Measurements from ENCODE around the gene MED12. TPM values are rescaled to one million over a fixed set of nuclear protein-coding genes. Genes with fewer than 3 reads are reported as not detected.
A peak's percentile ranks its signal among the peaks of the same experiment; 100 is the strongest.

Gene MED12
- total RNA-seq: 21.8 TPM

GRCh38 chrX:71118032-71118984 is at the start of gene MED12:
MED12 (plus strand) TSS chrX:71118596; CDS start chrX:71118755, 159 bp downstream.
- Histone ChIP-seq H3K27me3 (ENCODE audit: insufficient read depth, low read length) (no peaks in the 10 kb centered on the region), H3K4me1 (ENCODE audit: insufficient read depth, low read length) (peaks cover 24% of the 10 kb centered on the region), H3K9me3 (ENCODE audit: low read depth, low read length) (no peaks in the 10 kb centered on the region), H3K4me3 (ENCODE audit: low read length) (peak within 1 kb of the TSS; percentile 66)

GRCh38 chrX:71070531-71070930 is 47.9 kb upstream of the MED12 start:
- Histone ChIP-seq H3K4me1 (ENCODE audit: insufficient read depth, low read length) (peaks cover 21% of the 10 kb centered on the region), H3K27me3 (ENCODE audit: insufficient read depth, low read length) (no peaks in the 10 kb centered on the region), H3K9me3 (ENCODE audit: low read depth, low read length) (no peaks in the 10 kb centered on the region), H3K4me3 (ENCODE audit: low read length) (no peak overlapping the region)

- H3K27me3 ChIP-seq (ENCODE audit: insufficient read depth, low read length): no peaks in the 10 kb centered on the region
These were observed 36.9 kb upstream of the MED12 start for GRCh38 chrX:71081330-71082123.

GRCh38 chrX:71082124-71082647 is 36.2 kb upstream of the MED12 start:
- H3K9me3 ChIP-seq (ENCODE audit: low read depth, low read length): no peaks in the 10 kb centered on the region
- no peaks in the 10 kb centered on the region for H3K4me1 ChIP-seq (ENCODE audit: insufficient read depth, low read length)
- no peaks in the 10 kb centered on the region for H3K27me3 ChIP-seq (ENCODE audit: insufficient read depth, low read length)
- H3K4me3 ChIP-seq (ENCODE audit: low read length): no peak overlapping the region

More at GRCh38 chrX:71081330-71082123, 36.9 kb upstream of the MED12 start:
- no peak overlapping the region for H3K4me3 ChIP-seq (ENCODE audit: low read length)
- no peaks in the 10 kb centered on the region for H3K9me3 ChIP-seq (ENCODE audit: low read depth, low read length)
- H3K4me1 ChIP-seq (ENCODE audit: insufficient read depth, low read length): no peaks in the 10 kb centered on the region

GRCh38 chrX:71082822-71083221 is 35.6 kb upstream of the MED12 start:
- no peaks in the 10 kb centered on the region for H3K9me3 ChIP-seq (ENCODE audit: low read depth, low read length)
- H3K27me3 ChIP-seq (ENCODE audit: insufficient read depth, low read length): no peaks in the 10 kb centered on the region
- H3K4me3 ChIP-seq (ENCODE audit: low read length): no peak overlapping the region
- no peaks in the 10 kb centered on the region for H3K4me1 ChIP-seq (ENCODE audit: insufficient read depth, low read length)

GRCh38 chrX:71085900-71086299 is 32.5 kb upstream of the MED12 start:
- H3K9me3 ChIP-seq (ENCODE audit: low read depth, low read length): no peaks in the 10 kb centered on the region
- no peaks in the 10 kb centered on the region for H3K27me3 ChIP-seq (ENCODE audit: insufficient read depth, low read length)
- no peaks in the 10 kb centered on the region for H3K4me1 ChIP-seq (ENCODE audit: insufficient read depth, low read length)
- H3K4me3 ChIP-seq (ENCODE audit: low read length): no peak overlapping the region

- Histone ChIP-seq H3K4me1 (ENCODE audit: insufficient read depth, low read length) (peaks cover 4% of the 10 kb centered on the region), H3K27me3 (ENCODE audit: insufficient read depth, low read length) (no peaks in the 10 kb centered on the region), H3K4me3 (ENCODE audit: low read length) (no peak overlapping the region), H3K9me3 (ENCODE audit: low read depth, low read length) (no peaks in the 10 kb centered on the region)
These were observed 27.1 kb upstream of the MED12 start for GRCh38 chrX:71091263-71091662.

- peaks cover 32% of the 10 kb centered on the region for H3K4me1 ChIP-seq (ENCODE audit: insufficient read depth, low read length)
- no peaks in the 10 kb centered on the region for H3K9me3 ChIP-seq (ENCODE audit: low read depth, low read length)
- H3K27me3 ChIP-seq (ENCODE audit: insufficient read depth, low read length): no peaks in the 10 kb centered on the region
- H3K4me3 ChIP-seq (ENCODE audit: low read length): peak overlapping the region; percentile 41
These were observed 23.4 kb upstream of the MED12 start for GRCh38 chrX:71095033-71095432.

- H3K27me3 ChIP-seq (ENCODE audit: insufficient read depth, low read length): no peaks in the 10 kb centered on the region
- H3K9me3 ChIP-seq (ENCODE audit: low read depth, low read length): no peaks in the 10 kb centered on the region
- H3K4me1 ChIP-seq (ENCODE audit: insufficient read depth, low read length): peaks cover 32% of the 10 kb centered on the region
- peak within 1 kb of the TSS; percentile 63 for H3K4me3 ChIP-seq (ENCODE audit: low read length)
These were observed 22.8 kb upstream of the MED12 start, which contains the start of gene FOXO4 for GRCh38 chrX:71095555-71095980. FOXO4 (plus strand) TSS chrX:71095851; CDS start chrX:71096529, 678 bp downstream.

- Histone ChIP-seq H3K9me3 (ENCODE audit: low read depth, low read length) (no peaks in the 10 kb centered on the region), H3K4me3 (ENCODE audit: low read length) (peak overlapping the region; percentile 63), H3K4me1 (ENCODE audit: insufficient read depth, low read length) (peaks cover 32% of the 10 kb centered on the region), H3K27me3 (ENCODE audit: insufficient read depth, low read length) (no peaks in the 10 kb centered on the region)
These were observed 22.2 kb upstream of the MED12 start for GRCh38 chrX:71095981-71096759.

GRCh38 chrX:71096760-71097032 is 21.7 kb upstream of the MED12 start:
- Histone ChIP-seq H3K9me3 (ENCODE audit: low read depth, low read length) (no peaks in the 10 kb centered on the region), H3K27me3 (ENCODE audit: insufficient read depth, low read length) (no peaks in the 10 kb centered on the region), H3K4me1 (ENCODE audit: insufficient read depth, low read length) (peaks cover 32% of the 10 kb centered on the region), H3K4me3 (ENCODE audit: low read length) (peak overlapping the region; percentile 63)

- H3K4me1 ChIP-seq (ENCODE audit: insufficient read depth, low read length): peaks cover 39% of the 10 kb centered on the region
- no peaks in the 10 kb centered on the region for H3K27me3 ChIP-seq (ENCODE audit: insufficient read depth, low read length)
- H3K9me3 ChIP-seq (ENCODE audit: low read depth, low read length): no peaks in the 10 kb centered on the region
- H3K4me3 ChIP-seq (ENCODE audit: low read length): no peak overlapping the region
These were observed 20.1 kb upstream of the MED12 start for GRCh38 chrX:71098302-71098701.

GRCh38 chrX:71098951-71099506 is 19.4 kb upstream of the MED12 start:
- Histone ChIP-seq H3K4me3 (ENCODE audit: low read length) (no peak overlapping the region), H3K4me1 (ENCODE audit: insufficient read depth, low read length) (peaks cover 46% of the 10 kb centered on the region)

GRCh38 chrX:71099736-71100135 is 18.7 kb upstream of the MED12 start:
- Histone ChIP-seq H3K4me1 (ENCODE audit: insufficient read depth, low read length) (peaks cover 53% of the 10 kb centered on the region), H3K27me3 (ENCODE audit: insufficient read depth, low read length) (no peaks in the 10 kb centered on the region), H3K4me3 (ENCODE audit: low read length) (no peak overlapping the region), H3K9me3 (ENCODE audit: low read depth, low read length) (no peaks in the 10 kb centered on the region)

More at GRCh38 chrX:71098951-71099506, 19.4 kb upstream of the MED12 start:
- no peaks in the 10 kb centered on the region for H3K27me3 ChIP-seq (ENCODE audit: insufficient read depth, low read length)
- no peaks in the 10 kb centered on the region for H3K9me3 ChIP-seq (ENCODE audit: low read depth, low read length)

All from mononuclear cell (primary cell).